Measurements from ENCODE around the gene FXYD5. TPM values are rescaled to one million over a fixed set of nuclear protein-coding genes. Genes with fewer than 3 reads are reported as not detected.

Gene FXYD5
- total and polyA plus RNA-seq, 4 donors: 2.2 to 22.0 (median 7.3) TPM

GRCh38 chr19:35110974-35111373 is 43.6 kb upstream of the FXYD5 start:
- Histone ChIP-seq H3K9me3 (ENCODE audit: control insufficient read depth in 4 of 4, low read length in 3 of 4) (no peaks in the 10 kb centered on the region), H3K27me3 (ENCODE audit: control insufficient read depth in 4 of 4, insufficient read depth in 4 of 4, low read length in 3 of 4) (no peaks in the 10 kb centered on the region), H3K4me3 (ENCODE audit: low read depth in 1 of 3, low read length in 3 of 3) (no peak overlapping the region), H3K9ac (ENCODE audit: low read depth in 1 of 2, low read length in 2 of 2) (no peak overlapping the region), H3K36me3 (ENCODE audit: control insufficient read depth in 4 of 4, insufficient read depth in 3 of 4, low read depth in 1 of 4, low read length in 3 of 4) (no peaks in the 10 kb centered on the region), H3K27ac (ENCODE audit: low read depth in 1 of 2, low read length in 2 of 2) (no peak overlapping the region), H3K4me1 (ENCODE audit: control insufficient read depth in 4 of 4, insufficient read depth in 4 of 4, low read length in 3 of 4) (peaks cover 2 to 9% (median 5%) of the 10 kb centered on the region in 4 donors)
- no peak for DNase-seq (ENCODE audit: low spot score)
- 78% methylated on average over 9 of the region's 9 CpGs for WGBS
- TF ChIP-seq RAD21 (IDR thresholded peaks at IDR 0.05) (no peak), TAF1 (conservative IDR thresholded peaks at IDR 0.05) (no peak), YY1 (IDR thresholded peaks at IDR 0.05) (no peak), GABPA (IDR thresholded peaks at IDR 0.05 in 1 of 2, conservative IDR thresholded peaks at IDR 0.05 in 1 of 2) (no peak), ZBTB33 (IDR thresholded peaks at IDR 0.05) (no peak), HNF4G (IDR thresholded peaks at IDR 0.05) (no peak), HNF4A (conservative IDR thresholded peaks at IDR 0.05) (no peak), JUND (IDR thresholded peaks at IDR 0.05) (no peak), FOXA1 (IDR thresholded peaks at IDR 0.05) (no peak), NR2F2 (IDR thresholded peaks at IDR 0.05) (no peak), FOXA2 (IDR thresholded peaks at IDR 0.05) (no peak), RXRA (IDR thresholded peaks at IDR 0.05) (no peak), SP1 (IDR thresholded peaks at IDR 0.05) (no peak), EGR1 (IDR thresholded peaks at IDR 0.05; ENCODE audit: low read depth in 2 of 2) (no peak)
- TF ChIP-seq, protein P1, sequence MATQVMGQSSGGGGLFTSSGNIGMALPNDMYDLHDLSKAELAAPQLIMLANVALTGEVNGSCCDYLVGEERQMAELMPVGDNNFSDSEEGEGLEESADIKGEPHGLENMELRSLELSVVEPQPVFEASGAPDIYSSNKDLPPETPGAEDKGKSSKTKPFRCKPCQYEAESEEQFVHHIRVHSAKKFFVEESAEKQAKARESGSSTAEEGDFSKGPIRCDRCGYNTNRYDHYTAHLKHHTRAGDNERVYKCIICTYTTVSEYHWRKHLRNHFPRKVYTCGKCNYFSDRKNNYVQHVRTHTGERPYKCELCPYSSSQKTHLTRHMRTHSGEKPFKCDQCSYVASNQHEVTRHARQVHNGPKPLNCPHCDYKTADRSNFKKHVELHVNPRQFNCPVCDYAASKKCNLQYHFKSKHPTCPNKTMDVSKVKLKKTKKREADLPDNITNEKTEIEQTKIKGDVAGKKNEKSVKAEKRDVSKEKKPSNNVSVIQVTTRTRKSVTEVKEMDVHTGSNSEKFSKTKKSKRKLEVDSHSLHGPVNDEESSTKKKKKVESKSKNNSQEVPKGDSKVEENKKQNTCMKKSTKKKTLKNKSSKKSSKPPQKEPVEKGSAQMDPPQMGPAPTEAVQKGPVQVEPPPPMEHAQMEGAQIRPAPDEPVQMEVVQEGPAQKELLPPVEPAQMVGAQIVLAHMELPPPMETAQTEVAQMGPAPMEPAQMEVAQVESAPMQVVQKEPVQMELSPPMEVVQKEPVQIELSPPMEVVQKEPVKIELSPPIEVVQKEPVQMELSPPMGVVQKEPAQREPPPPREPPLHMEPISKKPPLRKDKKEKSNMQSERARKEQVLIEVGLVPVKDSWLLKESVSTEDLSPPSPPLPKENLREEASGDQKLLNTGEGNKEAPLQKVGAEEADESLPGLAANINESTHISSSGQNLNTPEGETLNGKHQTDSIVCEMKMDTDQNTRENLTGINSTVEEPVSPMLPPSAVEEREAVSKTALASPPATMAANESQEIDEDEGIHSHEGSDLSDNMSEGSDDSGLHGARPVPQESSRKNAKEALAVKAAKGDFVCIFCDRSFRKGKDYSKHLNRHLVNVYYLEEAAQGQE (IDR thresholded peaks at IDR 0.05): no peak
- TF ChIP-seq, protein P2, sequence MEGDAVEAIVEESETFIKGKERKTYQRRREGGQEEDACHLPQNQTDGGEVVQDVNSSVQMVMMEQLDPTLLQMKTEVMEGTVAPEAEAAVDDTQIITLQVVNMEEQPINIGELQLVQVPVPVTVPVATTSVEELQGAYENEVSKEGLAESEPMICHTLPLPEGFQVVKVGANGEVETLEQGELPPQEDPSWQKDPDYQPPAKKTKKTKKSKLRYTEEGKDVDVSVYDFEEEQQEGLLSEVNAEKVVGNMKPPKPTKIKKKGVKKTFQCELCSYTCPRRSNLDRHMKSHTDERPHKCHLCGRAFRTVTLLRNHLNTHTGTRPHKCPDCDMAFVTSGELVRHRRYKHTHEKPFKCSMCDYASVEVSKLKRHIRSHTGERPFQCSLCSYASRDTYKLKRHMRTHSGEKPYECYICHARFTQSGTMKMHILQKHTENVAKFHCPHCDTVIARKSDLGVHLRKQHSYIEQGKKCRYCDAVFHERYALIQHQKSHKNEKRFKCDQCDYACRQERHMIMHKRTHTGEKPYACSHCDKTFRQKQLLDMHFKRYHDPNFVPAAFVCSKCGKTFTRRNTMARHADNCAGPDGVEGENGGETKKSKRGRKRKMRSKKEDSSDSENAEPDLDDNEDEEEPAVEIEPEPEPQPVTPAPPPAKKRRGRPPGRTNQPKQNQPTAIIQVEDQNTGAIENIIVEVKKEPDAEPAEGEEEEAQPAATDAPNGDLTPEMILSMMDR (IDR thresholded peaks at IDR 0.05; ENCODE audit: low read depth, low read length, missing input control): no peak
- TF ChIP-seq, protein P3, sequence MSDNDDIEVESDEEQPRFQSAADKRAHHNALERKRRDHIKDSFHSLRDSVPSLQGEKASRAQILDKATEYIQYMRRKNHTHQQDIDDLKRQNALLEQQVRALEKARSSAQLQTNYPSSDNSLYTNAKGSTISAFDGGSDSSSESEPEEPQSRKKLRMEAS (IDR thresholded peaks at IDR 0.05): no peak
- TF ChIP-seq, protein P4, sequence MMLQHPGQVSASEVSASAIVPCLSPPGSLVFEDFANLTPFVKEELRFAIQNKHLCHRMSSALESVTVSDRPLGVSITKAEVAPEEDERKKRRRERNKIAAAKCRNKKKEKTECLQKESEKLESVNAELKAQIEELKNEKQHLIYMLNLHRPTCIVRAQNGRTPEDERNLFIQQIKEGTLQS (IDR thresholded peaks at IDR 0.05): no peak

All from liver (tissue), 9 donors.